B cell (primary cell): ENCODE results near the gene CTTN. TPM values are rescaled to one million over a fixed set of nuclear protein-coding genes. Genes with fewer than 3 reads are reported as not detected.

Source experiments
- ATAC-seq: fragments of 200-7000 bp; cut with Tn5 transposase; one replicate; pipeline ENCODE4 v1.10.0; 2021; ENCODE audit warnings: low read depth, mild to moderate bottlenecking, moderate number of reproducible peaks, moderate library complexity
- CTCF ChIA-PET: fragments of 350-600 bp; sonication (Branson Sonifier 250); formaldehyde crosslinking; loops from one replicate; lab custom pipeline; 2021; ENCODE audit warnings: antibody characterized with exemption, inconsistent platforms; lab: Charles Lee
- POLR2A ChIA-PET: fragments of 350-600 bp; sonication (Branson Sonifier 250); formaldehyde crosslinking; loops from one replicate; lab custom pipeline; 2021; ENCODE audit warnings: antibody characterized with exemption; lab: Charles Lee
- DNase-seq: peaks from one replicate; pipeline ENCODE4 v3.0.0; 2013
- H2AFZ ChIP-seq: 2 replicates; pipeline ENCODE4 v1.6.1; 2012; ENCODE audit warnings: mild to moderate bottlenecking, low read depth, low read length; ENCODE audit not compliant: insufficient read depth, poor library complexity, severe bottlenecking
- H3K27ac ChIP-seq, 2 donors: 1 replicate in 1 of 2; 2 replicates in 1 of 2; pipeline ENCODE4 v1.5.1; 2012 to 2013; ENCODE audit warnings: low read length in 2 of 2, mild to moderate bottlenecking in 2 of 2, moderate library complexity in 1 of 2
- H3K27me3 ChIP-seq, 4 experiments: fragments of 200-600 bp in 1 of 4; sonication (generic) in 1 of 4; replicated peaks in 1 of 4; 1 replicate in 2 of 4; 2 replicates in 2 of 4; pipeline versions ENCODE4 v1.6.1 to v1.7.0; 2013 to 2016; ENCODE audit warnings: low read length in 3 of 4, mild to moderate bottlenecking in 2 of 4, mixed read lengths in 1 of 4, moderate library complexity in 1 of 4; ENCODE audit not compliant: insufficient read depth in 4 of 4, control insufficient read depth in 3 of 4; ENCODE audit errors: control extremely low read depth in 1 of 4
- H3K36me3 ChIP-seq, 2 experiments: replicated peaks in 1 of 2; 1 replicate in 1 of 2; 2 replicates in 1 of 2; pipeline versions ENCODE4 v1.6.1 to v1.7.1; 2013; ENCODE audit warnings: low read length in 1 of 2; ENCODE audit not compliant: insufficient read depth in 2 of 2, control insufficient read depth in 1 of 2; ENCODE audit errors: control extremely low read depth in 1 of 2, extremely low read depth in 1 of 2
- H3K4me1 ChIP-seq, 2 donors: fragments of 200-600 bp in 1 of 2; sonication (generic) in 1 of 2; 1 replicate in 1 of 2; 2 replicates in 1 of 2; pipeline versions ENCODE4 v1.5.1 to v1.6.1; 2013 to 2017; ENCODE audit warnings: low read length in 2 of 2; ENCODE audit not compliant: control insufficient read depth in 2 of 2, insufficient read depth in 2 of 2
- H3K4me2 ChIP-seq: replicated peaks from 2 replicates; pipeline ENCODE3; 2012; ENCODE audit warnings: mild to moderate bottlenecking, low read depth, low read length; ENCODE audit not compliant: poor library complexity, severe bottlenecking
- H3K4me3 ChIP-seq, 5 experiments: fragments of 200-600 bp in 1 of 5; sonication (generic) in 1 of 5; 1 replicate in 3 of 5; 2 replicates in 2 of 5; pipeline versions ENCODE4 v1.5.1 to v1.7.0; 2011 to 2016; ENCODE audit warnings: low read length in 4 of 5, mild to moderate bottlenecking in 4 of 5, low read depth in 2 of 5, control low read depth in 1 of 5, moderate library complexity in 1 of 5; ENCODE audit not compliant: insufficient read depth in 1 of 5; ENCODE audit errors: control extremely low read depth in 1 of 5, extremely low read depth in 1 of 5
- H3K79me2 ChIP-seq: fragments of 200-600 bp; sonication (generic); one replicate; pipeline ENCODE4 v1.6.0; 2016; ENCODE audit warnings: low read length; ENCODE audit not compliant: control insufficient read depth, insufficient read depth
- H3K9ac ChIP-seq: fragments of 200-600 bp; sonication (generic); 2 replicates; pipeline ENCODE4 v1.6.1; 2017; ENCODE audit warnings: mild to moderate bottlenecking, low read length, moderate library complexity
- H3K9me3 ChIP-seq, 3 donors: one replicate each; pipeline versions ENCODE4 v1.6.1 to v1.7.1; 2013; ENCODE audit warnings: low read length in 2 of 3; ENCODE audit not compliant: control insufficient read depth in 2 of 3, insufficient read depth in 1 of 3; ENCODE audit errors: control extremely low read depth in 1 of 3
- H4K20me1 ChIP-seq: 2 replicates; pipeline ENCODE4 v1.6.0; 2012; ENCODE audit warnings: mild to moderate bottlenecking, low read length; ENCODE audit not compliant: insufficient read depth, control insufficient read depth, poor library complexity, severe bottlenecking
- H3K27ac Mint-ChIP-seq: one replicate; pipeline ENCODE4 v1.8.0; 2021; ENCODE audit warnings: mixed read lengths
- H3K27me3 Mint-ChIP-seq: one replicate; pipeline ENCODE4 v1.8.0; 2021; ENCODE audit warnings: mixed read lengths
- H3K4me1 Mint-ChIP-seq: one replicate; pipeline ENCODE4 v1.8.0; 2021; ENCODE audit warnings: mixed read lengths
- H3K4me3 Mint-ChIP-seq: one replicate; pipeline ENCODE4 v1.8.0; 2021; ENCODE audit warnings: mixed read lengths
- H3K9me3 Mint-ChIP-seq: one replicate; pipeline ENCODE4 v1.8.0; 2022; ENCODE audit warnings: mixed read lengths; ENCODE audit not compliant: insufficient read depth
- EZH2 ChIP-seq: IDR thresholded peaks from 2 replicates; pipeline ENCODE4 v1.6.1; 2012; ENCODE audit warnings: borderline replicate concordance, low read depth, mild to moderate bottlenecking, moderate library complexity, low read length; ENCODE audit not compliant: insufficient read depth, poor library complexity, severe bottlenecking
- WGBS: methylation state at CpG from one replicate; pipeline ENCODE4 v1.1.5; 2013; ENCODE audit warnings: missing lambda C conversion rate; ENCODE audit not compliant: insufficient coverage; 5-methylcytosine and 5-hydroxymethylcytosine counted together
- intact Hi-C: fragments of 100-400 bp; cut with micrococcal nuclease; formaldehyde crosslinking; loops from one replicate; pipeline ENCODE4 v1.10.0; 2022
- polyA plus RNA-seq: library from polyadenylated mRNA; depleted of rRNA; stranded (reverse); fragments of >200 nt; gene quantifications from 2 replicates; pipeline ENCODE4 v1.2.3, GENCODE V29; 2012
- total RNA-seq, 2 donors: library from RNA; stranded (reverse); fragments of 120-200 nt in 1 of 2; gene quantifications; 1 replicate in 1 of 2; 2 replicates in 1 of 2; pipeline versions ENCODE4 v1.2.3 to v1.2.4, GENCODE V29; 2013 to 2022
- TF ChIP-seq, protein P1 (sequence below): fragments of 200-600 bp; IDR thresholded peaks from one replicate; pipeline ENCODE4 v1.8.0; 2022; ENCODE audit warnings: antibody characterized with exemption, mild to moderate bottlenecking

CTTN gene
- total and polyA plus RNA-seq, 2 donors (not counting 1 experiment from before 2014, with no cell fraction given), result 0.34 TPM; not detected in 1

- no peak for ATAC-seq
- no peak overlapping the region for H3K4me3 ChIP-seq
- H3K9ac ChIP-seq, result no peak overlapping the region
- H3K79me2 ChIP-seq, result no peaks in the 10 kb centered on the region
- POLR2A ChIA-PET, result no interaction called here
- H3K27ac Mint-ChIP-seq, result no peak overlapping the region
- H3K27ac ChIP-seq, result no peak overlapping the region
- H3K4me1 Mint-ChIP-seq, result no peaks in the 10 kb centered on the region
- TF ChIP-seq, protein P1, sequence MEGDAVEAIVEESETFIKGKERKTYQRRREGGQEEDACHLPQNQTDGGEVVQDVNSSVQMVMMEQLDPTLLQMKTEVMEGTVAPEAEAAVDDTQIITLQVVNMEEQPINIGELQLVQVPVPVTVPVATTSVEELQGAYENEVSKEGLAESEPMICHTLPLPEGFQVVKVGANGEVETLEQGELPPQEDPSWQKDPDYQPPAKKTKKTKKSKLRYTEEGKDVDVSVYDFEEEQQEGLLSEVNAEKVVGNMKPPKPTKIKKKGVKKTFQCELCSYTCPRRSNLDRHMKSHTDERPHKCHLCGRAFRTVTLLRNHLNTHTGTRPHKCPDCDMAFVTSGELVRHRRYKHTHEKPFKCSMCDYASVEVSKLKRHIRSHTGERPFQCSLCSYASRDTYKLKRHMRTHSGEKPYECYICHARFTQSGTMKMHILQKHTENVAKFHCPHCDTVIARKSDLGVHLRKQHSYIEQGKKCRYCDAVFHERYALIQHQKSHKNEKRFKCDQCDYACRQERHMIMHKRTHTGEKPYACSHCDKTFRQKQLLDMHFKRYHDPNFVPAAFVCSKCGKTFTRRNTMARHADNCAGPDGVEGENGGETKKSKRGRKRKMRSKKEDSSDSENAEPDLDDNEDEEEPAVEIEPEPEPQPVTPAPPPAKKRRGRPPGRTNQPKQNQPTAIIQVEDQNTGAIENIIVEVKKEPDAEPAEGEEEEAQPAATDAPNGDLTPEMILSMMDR, result no peak
- TF ChIP-seq EZH2, result no peak
- DNase-seq, result no peak
- no peaks in the 10 kb centered on the region for H3K4me1 ChIP-seq
- H3K9me3 ChIP-seq, result peaks cover 0 to 20% (median 0%) of the 10 kb centered on the region in 3 donors
- intact Hi-C loops, result no loop called here
- no peaks in the 10 kb centered on the region for H3K9me3 Mint-ChIP-seq
- 97% methylated on average over 25 of the region's 31 CpGs for WGBS
- no peak overlapping the region for H2AFZ ChIP-seq
- no peak overlapping the region for H3K4me3 Mint-ChIP-seq
- peaks cover 0 to 4% (median 0%) of the 10 kb centered on the region in 4 experiments for H3K27me3 ChIP-seq
- CTCF ChIA-PET, result no interaction called here
- H3K4me2 ChIP-seq, result no peak overlapping the region
- no peaks in the 10 kb centered on the region for H4K20me1 ChIP-seq
- no peaks in the 10 kb centered on the region for H3K36me3 ChIP-seq
- H3K27me3 Mint-ChIP-seq, result peaks cover 18% of the 10 kb centered on the region
Measured at GRCh38 chr11:70485326-70486025, 87.1 kb downstream of the CTTN start.

DNA sequence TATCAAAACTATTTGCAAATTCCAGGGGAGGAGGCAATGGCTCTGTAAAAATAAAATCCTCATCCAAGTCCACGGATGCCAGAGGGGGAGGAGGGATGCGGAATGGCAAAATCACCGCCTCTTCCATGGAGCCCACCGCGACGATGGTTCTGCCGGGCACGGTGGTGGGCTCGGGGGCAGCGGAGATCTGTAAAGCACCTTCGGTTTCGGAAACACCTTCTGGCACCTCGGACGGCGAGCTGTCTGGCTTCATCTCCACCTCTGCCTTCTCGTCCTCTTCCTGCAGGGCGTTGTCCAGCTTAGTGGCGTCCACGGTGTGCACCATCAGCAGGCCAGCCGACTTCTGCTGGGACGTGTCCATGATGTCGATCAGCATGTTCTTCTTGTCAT is 87.7 kb downstream of the CTTN start:
- Histone ChIP-seq H2AFZ (no peak overlapping the region), H3K79me2 (no peaks in the 10 kb centered on the region), H3K9me3 (peaks cover 0 to 25% (median under 1%) of the 10 kb centered on the region in 3 donors), H3K4me2 (no peak overlapping the region), H3K4me1 (no peaks in the 10 kb centered on the region), H3K36me3 (no peaks in the 10 kb centered on the region), H3K4me3 (no peak overlapping the region), H4K20me1 (no peaks in the 10 kb centered on the region), H3K9ac (no peak overlapping the region), H3K27ac (no peak overlapping the region), H3K27me3 (peaks cover 0 to 4% (median 0%) of the 10 kb centered on the region in 4 experiments)
- POLR2A ChIA-PET, result no interaction called here
- Mint-ChIP-seq H3K9me3 (no peaks in the 10 kb centered on the region), H3K27ac (no peak overlapping the region), H3K4me1 (no peaks in the 10 kb centered on the region), H3K4me3 (no peak overlapping the region), H3K27me3 (peaks cover 18% of the 10 kb centered on the region)
- ATAC-seq (no peak), DNase-seq (no peak)
- WGBS, result 97% methylated on average over 22 of the region's 22 CpGs
- intact Hi-C loops, result no loop called here
- CTCF ChIA-PET, result no interaction called here
- TF ChIP-seq EZH2, result no peak

Other genes with a start within 250 kb of the CTTN start
- 26.6 and 27.1 TPM in 2 replicates for gene FADD, start 195.2 kb upstream of the CTTN start, total RNA-seq
- 4.0 and 5.4 TPM in 2 replicates for gene FADD, start 195.2 kb upstream of the CTTN start, polyA plus RNA-seq
- 70.4 and 80.7 TPM in 2 replicates for gene PPFIA1, start 127.8 kb upstream of the CTTN start, total RNA-seq
- 19.2 and 21.8 TPM in 2 replicates for gene PPFIA1, start 127.8 kb upstream of the CTTN start, polyA plus RNA-seq